T-helper 1 cell treated with Interleukin-12 subunit alpha and Interleukin-12 subunit beta and Interleukin-4 antibody, amounts not matched to agents 30 ng/mL and 1 ng/mL, for 36 hours (primary cell): ENCODE measurements around the gene TAGLN3. TPM values are rescaled to one million over a fixed set of nuclear protein-coding genes. Genes with fewer than 3 reads are reported as not detected.

Experiments used
- intact Hi-C: fragments of 100-400 bp; cut with micrococcal nuclease; formaldehyde crosslinking; loops from one replicate; pipeline ENCODE4 v1.15.1; 2024
- total RNA-seq: library from RNA; stranded (reverse); gene quantifications from 2 replicates; pipeline ENCODE4 v1.2.3, GENCODE V29; 2022

Gene TAGLN3
- total RNA-seq, 1 donor from 2014 or later = 0.66 TPM

DNA sequence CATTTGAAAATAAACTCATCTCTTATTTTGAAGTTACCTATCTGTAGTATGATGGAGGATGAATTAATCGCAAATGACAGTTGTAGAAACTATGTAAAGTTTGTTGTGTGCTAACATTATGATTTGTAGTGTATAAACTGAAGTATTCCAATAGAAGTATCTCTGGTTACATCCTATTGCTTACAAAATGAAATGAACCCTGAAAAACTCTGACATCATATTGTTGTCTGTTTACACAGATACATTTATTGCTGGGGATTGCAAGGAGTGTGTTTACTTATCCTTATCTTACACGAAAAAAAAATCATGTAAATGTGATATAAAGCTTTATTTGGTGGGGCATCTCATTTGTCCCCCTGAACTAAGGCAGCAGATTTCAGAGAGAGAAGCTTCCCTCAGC, 22.5 kb upstream of the TAGLN3 start:
- intact Hi-C loops = loop anchor here (5.0 to 10.0 kb wide), 2 partner anchors 741 to 904 kb away; partner anchors contain the start of gene NECTIN3

DNA sequence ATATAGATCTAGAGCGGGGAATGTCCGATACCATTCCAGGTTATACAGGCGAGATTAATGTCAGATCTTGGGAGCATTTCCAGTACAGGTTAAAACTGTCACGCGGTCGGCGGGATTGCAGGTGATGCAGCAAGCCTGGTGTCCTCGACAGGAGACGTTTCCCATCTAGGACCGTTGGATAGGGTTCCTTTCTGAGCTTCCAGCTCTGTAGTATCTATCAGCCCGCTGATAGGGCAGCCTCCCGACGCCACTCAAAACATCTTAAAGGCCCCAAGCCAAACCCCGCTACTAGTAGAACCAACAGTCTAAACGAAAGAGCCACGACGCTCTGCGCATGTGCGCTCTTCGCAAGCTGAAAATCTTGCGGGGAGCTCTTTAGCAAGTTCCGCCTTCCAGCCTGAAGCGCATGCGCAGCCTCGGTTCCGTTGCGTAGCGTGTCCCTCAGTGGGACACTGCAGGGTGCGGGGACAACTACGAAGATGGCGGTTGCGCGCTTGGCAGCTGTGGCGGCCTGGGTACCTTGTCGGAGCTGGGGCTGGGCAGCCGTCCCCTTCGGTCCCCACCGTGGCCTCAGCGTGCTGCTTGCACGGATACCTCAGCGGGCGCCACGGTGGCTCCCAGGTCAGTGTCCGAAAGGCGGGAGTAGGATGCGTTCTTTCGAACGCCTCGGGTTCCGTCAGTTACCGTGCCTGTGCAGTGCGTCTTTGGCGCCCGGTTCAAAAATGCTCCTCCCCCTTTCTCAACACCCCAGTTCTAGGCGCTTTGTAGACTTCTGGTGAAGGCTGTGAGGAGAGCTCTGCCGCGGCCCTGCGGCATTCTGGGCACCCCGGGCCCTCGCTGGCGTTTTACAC, 19.9 kb upstream of the TAGLN3 start, which contains the start of gene ABHD10:
Gene ABHD10, plus strand, starts transcription at position 444 of the 851 bp plus-strand sequence. Its CDS starts 36 bp downstream, at position 480.
- intact Hi-C loops = loop anchor here (1.0 to 10.0 kb wide), 11 partner anchors 10 to 1718 kb away; partner anchors contain the start of genes C3orf52, NECTIN3, SLC35A5 and USF3

DNA sequence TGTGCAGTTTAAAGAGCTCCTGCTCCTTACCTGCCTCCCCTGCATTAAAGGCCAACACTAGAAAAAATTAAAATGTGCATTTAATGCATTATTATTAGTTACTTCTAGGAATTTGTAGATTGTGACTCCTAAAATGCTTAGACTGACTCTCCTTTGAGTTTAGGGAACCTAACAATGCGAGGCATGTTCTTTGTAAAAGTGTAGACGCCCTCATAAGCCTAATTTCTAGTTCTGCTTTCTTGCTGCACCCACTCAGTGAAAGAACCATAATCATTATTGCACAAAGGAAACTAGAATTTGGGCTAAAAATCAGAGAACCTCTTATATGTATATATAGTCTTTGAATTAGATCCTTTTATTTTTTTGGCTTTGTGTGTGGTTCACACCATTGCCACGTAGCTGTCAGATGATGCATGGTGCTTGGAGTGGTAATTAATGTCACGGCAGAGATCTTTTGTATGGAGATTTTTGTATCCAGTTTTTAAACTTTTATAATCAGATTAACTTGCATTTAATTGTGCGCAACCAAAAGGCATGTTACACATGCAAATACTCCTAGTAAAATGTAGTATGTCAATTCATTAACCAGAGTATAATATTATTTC, 19.2 kb upstream of the TAGLN3 start:
- intact Hi-C loops = loop anchor here (1.0 to 10.0 kb wide), 8 partner anchors 10 to 1717 kb away; partner anchors contain the start of genes C3orf52, NECTIN3, SLC35A5 and USF3

DNA sequence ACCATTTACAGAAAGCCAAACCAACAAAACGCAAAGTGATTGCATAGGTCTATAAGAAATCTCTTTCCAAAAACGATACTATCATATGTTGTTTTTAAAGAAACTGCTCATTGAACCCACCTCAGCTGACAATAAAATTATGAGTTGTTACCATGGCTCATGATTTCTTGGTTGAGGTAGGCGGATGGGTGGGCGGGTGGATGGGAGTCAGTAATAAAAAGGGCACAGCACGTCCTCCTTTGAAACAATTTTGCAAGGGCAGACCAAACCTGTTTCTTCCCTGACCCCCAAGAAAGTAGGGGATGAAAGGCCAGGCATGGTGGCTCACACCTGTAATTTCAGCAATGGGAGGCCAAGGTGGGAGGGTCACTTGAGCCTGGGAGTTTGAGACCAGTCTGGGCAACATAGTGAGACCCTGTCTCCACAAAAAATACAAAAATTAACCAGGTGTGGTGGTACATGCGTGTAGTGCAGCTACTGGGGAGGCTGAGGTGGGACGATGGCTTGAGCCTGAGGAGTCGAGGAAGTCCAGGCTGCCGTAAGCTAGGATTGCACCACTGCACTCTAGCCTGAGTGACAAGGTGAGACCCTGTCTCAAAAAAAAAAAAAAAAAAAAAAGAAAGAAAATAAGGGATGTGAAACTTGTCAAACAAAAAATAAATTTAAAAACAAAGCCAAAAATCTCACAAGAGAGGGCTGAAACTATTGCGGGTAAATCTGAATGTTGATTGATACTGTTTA, 17.8 kb upstream of the TAGLN3 start:
- intact Hi-C loops = no loop called here

DNA sequence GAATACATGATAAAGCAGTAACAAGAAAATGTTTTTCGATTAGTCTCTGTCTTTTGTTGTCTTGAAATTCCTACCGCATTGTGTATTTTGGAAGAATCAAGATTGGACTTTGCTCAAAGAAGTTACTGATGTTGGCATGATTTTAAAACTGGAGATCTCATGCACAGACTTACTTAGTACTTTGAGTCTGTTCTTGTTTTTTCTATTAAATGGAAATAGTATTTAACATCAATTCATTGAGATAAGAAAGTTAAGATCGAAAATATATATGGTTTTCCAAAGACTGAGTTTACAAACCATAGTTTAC, 17.3 kb upstream of the TAGLN3 start:
- intact Hi-C loops = no loop called here

DNA sequence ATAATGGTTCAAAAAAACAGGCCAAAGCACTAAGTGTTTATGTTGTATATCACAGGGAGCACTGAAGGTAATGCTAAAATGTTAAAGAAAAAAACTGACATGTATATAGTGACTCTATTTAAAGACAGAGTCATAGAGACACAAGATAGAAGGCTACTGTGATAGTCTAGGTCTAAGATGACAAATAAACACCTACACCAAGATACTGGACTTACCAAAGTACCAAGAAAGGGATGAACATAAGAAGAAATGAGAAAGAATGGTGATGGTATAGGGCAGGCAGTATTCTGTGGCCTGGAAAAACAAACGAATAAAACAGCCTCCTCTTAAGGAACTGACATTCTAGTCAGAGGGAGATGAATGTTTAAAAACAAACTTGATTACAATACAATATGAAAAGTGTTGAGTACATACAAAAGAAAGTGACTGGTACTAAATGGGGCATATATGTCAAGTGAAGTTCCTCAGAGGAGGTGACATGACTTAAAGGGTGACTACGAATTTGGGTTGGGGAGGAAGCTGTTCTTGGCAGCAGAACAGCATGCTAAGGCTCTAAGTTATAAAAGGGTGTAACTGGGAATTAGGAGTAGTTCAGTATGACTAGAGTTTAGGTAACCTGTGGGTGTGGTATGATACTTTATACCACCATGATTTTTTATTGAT, 14.0 kb upstream of the TAGLN3 start:
- intact Hi-C loops = no loop called here

DNA sequence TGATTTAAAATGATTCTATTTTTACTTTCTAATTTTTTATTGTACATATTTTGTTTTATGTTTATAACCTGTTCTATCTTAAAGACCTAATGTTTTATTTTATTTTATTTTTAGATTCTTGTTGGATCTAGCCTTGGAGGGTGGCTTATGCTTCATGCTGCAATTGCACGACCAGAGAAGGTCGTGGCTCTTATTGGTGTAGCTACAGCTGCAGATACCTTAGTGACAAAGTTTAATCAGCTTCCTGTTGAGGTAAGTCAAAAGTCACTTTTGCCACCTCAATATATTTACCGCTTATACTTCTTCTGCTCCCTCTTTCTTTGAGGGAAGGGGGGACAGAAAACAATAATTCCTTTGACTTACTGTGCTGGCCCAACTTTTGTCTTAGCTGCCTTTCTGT, 11.9 kb upstream of the TAGLN3 start:
- intact Hi-C loops = no loop called here

DNA sequence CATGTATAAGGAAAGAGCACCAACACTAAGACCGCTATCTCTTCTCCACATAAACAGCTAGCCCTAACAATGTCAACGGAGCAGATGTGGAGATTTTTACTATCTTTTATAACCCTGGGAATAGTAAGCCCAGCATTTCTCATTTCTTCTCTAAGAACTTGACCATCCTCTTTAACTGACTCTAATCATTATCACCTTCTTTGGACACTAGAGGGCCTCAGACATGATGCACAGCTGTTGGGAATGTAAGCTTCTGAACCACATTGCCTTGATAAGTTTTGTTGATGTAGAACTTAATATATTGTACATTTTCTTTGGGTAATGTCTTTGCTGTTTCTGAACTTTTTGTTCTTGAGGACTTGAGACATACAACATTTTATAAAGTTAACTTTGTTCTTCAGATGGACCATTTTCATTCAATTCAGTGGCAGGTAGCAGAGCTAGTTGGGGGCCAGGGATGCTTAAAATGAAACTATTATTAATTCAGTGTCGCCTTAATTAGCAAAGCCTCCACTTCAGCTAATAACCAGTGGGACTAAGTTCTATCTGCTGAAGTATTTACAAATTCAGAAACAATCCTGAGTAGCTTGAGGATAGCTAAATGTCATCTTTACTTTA, 9.6 kb upstream of the TAGLN3 start:
- intact Hi-C loops = loop anchor here (1.0 kb wide), 3 partner anchors 10 to 54 kb away; partner anchors contain the start of gene ABHD10

DNA sequence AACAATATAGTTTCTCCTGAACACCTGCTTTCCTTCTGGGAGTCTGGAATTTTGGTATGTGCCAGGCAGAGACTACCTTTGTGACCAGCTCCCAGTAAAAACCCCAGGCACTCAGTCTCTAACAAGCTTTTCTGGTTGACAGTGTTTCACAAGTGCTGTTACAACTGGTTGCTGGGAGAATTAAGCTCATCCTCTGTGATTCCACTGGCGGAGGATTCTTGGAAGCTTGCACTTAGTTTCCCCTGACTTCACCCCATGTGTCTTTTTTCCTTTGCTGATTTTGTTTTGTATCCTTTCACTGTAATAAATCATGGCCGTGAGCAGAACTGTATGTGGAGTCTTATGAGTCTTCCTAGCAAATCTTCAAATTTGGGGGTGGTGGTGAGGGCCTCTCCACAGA, 5.7 kb upstream of the TAGLN3 start:
- intact Hi-C loops = no loop called here

DNA sequence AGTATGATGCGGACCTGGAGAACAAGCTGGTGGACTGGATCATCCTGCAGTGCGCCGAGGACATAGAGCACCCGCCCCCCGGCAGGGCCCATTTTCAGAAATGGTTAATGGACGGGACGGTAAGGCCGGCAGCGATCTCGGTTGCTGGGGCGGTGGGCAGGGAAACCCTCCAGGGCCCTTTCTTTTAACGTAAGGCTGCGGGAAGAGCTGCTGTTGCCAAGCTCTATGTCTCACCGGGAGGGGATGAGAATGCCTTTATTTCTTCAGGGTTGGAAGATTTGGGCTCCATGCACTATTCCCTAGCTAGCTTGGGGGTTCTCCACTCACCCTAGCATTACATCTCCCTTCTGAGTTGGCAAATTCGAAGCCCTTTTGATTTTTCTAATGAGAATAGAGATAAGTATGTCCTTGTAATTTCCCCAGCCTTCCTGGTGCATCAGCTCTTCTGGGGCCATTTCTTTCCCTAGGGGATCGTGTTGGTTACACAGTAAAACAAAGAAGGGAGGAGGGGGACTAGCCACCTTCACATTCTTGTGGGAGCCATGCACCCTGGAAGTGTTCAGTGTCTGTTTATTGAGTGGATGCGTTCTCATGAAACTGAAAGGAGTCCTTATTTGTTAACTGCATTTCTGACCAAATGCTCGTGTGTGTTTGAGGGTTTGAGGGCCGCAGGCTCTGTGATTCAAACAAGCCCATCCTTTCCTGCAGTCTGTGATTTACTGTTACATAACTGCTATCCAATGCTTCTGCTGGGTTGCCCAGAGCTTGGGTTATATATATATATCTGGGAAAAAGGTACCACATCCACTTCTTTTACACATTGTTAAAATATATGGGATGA, 982 bp downstream of the TAGLN3 start:
- intact Hi-C loops = no loop called here

DNA sequence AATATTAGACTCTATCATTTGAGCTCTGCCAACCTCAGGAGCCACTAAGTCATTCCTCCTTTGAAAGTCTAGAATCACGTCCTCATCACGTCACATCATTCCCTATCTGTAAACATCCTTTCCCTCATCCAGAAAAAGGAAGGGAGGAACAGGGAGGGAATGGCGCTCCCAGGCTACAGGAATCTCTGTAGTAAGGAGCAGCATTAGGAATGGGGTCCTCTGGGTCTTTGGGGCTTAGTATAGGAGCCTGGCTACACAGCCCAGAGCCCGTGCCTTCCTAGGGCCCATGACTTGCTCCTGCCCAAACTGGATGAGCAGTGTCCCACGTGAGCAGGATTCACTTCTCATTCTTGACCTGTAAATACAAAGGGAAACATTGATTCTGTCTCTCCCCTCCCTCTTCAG, 1.6 kb downstream of the TAGLN3 start:
- intact Hi-C loops = no loop called here

DNA sequence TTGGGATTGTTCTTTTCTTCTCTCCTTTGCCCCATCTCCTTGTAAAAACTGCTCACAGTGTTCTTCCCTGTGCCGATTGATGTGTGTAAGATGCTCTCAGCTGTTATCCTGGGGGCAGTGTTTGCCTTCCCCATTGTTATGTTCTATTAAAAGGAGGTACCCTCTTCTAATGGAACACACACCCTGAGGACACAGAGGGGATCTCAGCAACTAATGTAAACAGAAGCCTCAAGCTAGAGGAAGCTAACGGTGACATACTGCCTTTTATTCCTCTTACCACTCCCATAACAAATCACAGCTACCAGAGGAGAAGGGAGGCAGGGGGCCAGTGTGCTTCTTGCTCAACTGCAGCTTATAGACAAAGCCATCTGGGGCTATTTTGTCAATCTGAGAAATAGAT, 2.2 kb downstream of the TAGLN3 start:
- intact Hi-C loops = no loop called here

DNA sequence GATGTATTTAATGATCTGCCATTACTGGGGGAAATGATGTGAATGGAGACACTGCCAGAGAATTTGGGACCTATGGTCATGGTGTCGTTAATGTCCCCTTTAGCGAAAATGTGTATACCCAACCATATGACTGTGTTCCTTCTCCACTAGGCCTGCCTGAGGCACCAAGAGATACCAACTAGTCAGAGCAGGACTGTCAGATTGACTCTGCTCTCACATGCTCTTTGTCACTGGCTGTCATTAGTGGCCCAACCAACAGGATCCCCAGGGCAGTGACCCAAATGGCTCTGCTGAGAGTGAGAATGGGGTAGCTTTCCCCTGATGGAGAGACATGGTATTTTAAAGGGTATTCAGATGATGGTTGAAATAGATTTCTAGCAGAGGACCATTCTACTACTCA, 2.8 kb downstream of the TAGLN3 start:
- intact Hi-C loops = no loop called here

DNA sequence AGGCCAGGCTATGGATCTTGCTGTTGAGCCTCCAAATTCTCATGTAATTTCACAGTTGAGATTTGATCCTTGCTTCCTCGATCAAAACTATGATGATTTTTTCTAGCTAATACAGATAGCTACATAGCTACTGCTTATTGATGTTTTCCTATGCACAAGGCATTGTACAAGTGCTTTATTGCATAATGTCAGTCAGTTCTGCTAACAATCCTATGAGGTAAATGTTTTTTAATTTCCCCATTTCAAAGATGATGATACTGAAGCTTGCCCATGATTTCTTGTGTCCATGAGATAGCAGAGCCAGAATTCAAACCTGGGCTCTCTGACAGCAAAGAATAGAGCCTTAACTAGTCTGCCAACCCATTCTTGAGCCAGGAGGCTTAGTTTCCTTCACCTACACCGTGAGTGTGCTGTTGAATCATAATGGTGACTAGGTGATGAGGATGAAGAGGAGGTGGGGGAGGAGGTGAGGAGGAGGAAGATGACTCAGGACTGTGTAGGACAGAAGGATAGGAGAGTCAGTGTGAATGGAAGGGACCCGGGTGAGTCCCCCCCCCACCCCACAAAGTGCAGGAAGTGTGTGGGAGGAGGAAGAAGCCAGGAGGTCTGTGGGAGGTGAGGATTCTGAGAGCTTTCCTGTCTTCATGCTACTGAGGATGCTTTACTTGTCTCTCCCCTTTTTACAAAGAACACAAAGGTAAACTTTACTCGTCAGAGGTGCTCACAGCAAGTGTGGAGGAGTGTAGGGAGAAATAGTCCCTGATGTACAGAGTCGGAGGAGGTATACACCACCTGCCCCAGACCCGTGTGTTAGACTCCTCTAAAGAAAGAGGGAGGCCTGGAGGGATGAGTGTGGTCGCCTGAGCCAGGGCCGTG, 3.6 kb downstream of the TAGLN3 start:
- intact Hi-C loops = no loop called here

DNA sequence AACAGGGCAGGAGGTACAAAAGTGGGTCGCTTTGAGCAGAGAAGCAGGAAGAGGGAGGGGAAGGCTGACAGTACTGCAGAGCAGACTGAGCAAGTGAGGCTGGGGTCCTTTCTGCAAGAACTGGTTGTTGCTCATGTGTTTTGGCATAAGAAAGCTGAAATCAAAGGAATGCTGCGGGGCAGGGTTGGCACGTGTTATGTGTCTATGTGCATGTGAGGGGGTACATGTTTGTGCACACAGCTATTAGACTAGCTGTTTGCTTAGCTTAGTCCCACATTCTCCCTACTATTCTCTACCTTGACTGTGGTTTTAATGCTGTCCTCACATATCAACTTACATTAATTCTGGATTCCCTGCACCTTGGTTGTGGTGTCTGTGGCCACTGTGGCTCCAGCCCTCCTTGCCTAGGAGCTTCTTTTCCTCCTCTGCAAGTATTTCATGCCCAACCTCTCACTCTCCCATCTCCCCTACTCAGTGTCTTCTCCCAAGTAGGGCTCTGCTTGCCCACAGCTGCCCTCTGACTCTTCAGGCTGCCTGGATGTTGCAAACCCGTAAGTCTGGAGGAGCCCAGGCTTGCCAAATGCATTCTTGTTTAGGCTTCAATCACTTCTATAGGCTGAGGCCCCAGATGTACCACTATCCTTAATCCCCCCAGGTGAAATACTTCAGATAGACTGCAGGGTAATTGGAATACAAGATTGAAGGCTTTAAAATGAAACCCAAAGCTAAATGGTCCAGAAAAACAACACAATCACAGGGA, 4.8 kb downstream of the TAGLN3 start:
- intact Hi-C loops = no loop called here

DNA sequence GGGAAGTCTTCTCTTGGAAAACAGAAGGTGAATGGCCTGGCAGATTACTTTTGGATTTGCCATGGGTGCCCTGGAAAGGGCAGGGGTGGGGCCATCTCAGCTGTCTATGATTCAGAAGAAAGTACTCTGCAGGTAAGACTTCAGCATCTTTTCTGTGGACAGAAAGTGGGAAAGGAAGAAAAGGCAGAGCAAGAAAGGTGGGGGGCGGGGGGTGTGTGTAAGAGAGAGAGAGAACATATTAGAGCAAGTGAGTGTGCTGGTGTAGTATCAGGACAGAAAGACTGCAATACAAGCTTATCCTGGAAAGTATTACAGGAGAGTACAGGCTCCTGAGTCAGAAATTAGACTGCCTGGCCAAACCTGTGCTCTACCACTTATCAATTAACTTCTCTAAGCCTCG, 5.5 kb downstream of the TAGLN3 start:
- intact Hi-C loops = no loop called here

DNA sequence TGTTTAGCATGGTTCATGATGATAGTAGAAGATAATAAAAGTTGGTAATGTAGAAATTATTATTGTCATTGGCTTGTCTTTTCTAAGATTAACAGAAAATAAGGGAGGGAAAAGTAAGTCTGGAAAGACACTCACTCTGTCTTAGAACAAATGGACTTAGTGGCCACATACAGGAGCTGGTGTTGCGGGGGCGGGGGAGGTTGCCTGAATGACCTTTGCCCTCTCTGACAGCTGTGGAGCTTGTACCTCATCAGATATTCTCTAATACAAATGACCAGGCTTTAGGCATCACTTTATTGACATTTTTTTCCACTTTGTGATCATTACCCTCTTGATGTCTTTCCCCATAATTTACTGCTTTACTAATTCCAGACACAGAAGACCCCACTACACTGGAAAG, 5.9 kb downstream of the TAGLN3 start:
- intact Hi-C loops = no loop called here

DNA sequence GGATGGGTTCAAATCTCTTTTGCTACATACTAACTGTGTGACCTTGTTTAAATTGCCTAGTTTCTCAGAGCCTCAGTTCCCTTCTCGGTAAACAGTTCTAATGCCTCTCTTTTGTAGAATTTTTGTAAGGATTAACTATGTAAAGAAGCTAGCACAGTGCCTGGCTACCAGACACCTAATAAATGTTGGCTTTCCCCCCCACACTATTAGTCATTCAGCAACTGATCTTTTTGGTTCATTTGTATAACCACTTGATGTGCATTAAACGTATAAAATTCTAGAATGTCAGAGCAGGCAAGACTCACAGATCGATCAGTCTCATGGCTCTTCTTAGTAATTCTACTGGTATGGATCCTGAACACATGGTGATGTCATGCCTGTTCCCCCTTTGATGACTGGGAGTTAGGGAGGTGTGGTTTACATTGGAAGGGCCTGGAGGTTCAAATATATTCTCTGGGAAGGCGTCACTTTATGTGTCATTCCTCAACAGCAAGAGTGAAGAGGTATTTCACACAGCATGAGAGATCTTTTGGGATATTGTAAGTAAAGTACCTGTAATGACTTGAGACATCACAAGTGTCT, 6.5 kb downstream of the TAGLN3 start:
- intact Hi-C loops = no loop called here
